CD14-positive monocyte (primary cell): Measurements from ENCODE around the gene FAM110C. TPM values are rescaled to one million over a fixed set of nuclear protein-coding genes. Genes with fewer than 3 reads are reported as not detected.

Experiments
- DNase-seq, 3 donors: peaks; one replicate each; pipeline ENCODE4 v3.0.0-alpha.2; 2011 to 2022
- H2AFZ ChIP-seq: 2 replicates; pipeline ENCODE4 v1.6.0; 2012; ENCODE audit warnings: mild to moderate bottlenecking, low read depth, low read length, inconsistent platforms; ENCODE audit not compliant: insufficient read depth, poor library complexity, severe bottlenecking
- H3K27ac ChIP-seq, 2 donors: 1 replicate in 1 of 2; 2 replicates in 1 of 2; pipeline ENCODE4 v1.5.1; 2012 to 2013; ENCODE audit warnings: low read length in 2 of 2, control low read depth in 1 of 2, inconsistent platforms in 1 of 2, low read depth in 1 of 2, mild to moderate bottlenecking in 1 of 2
- H3K27me3 ChIP-seq, 2 donors: one replicate each; pipeline versions ENCODE4 v1.6.0 to v1.6.1; 2011 to 2013; ENCODE audit warnings: low read length in 2 of 2; ENCODE audit not compliant: control insufficient read depth in 2 of 2, insufficient read depth in 2 of 2
- H3K36me3 ChIP-seq, 2 donors: replicated peaks in 1 of 2; 1 replicate in 1 of 2; 2 replicates in 1 of 2; pipeline versions ENCODE4 v1.5.1 to v1.6.1; 2012 to 2013; ENCODE audit warnings: low read length in 2 of 2, control low read depth in 1 of 2, inconsistent platforms in 1 of 2, mild to moderate bottlenecking in 1 of 2; ENCODE audit not compliant: insufficient read depth in 2 of 2, control insufficient read depth in 1 of 2
- H3K4me1 ChIP-seq, 2 donors: 1 replicate in 1 of 2; 2 replicates in 1 of 2; pipeline versions ENCODE4 v1.5.1 to v1.6.1; 2012 to 2013; ENCODE audit warnings: low read length in 2 of 2, control low read depth in 1 of 2, inconsistent platforms in 1 of 2, mild to moderate bottlenecking in 1 of 2, moderate library complexity in 1 of 2; ENCODE audit not compliant: insufficient read depth in 2 of 2, control insufficient read depth in 1 of 2
- H3K4me2 ChIP-seq: replicated peaks from 2 replicates; pipeline ENCODE3; 2012; ENCODE audit warnings: low read length, moderate library complexity, mild to moderate bottlenecking; ENCODE audit not compliant: poor library complexity, severe bottlenecking; ENCODE audit errors: extremely low read depth
- H3K4me3 ChIP-seq, 3 experiments: fragments of 200-600 bp in 1 of 3; sonication (generic) in 1 of 3; replicated peaks in 1 of 3; 1 replicate in 2 of 3; 2 replicates in 1 of 3; pipeline ENCODE4 v1.5.1; 2011 to 2013; ENCODE audit warnings: low read length in 3 of 3, mild to moderate bottlenecking in 3 of 3, control low read depth in 2 of 3, low read depth in 2 of 3, inconsistent platforms in 1 of 3, moderate library complexity in 1 of 3
- H3K79me2 ChIP-seq: 2 replicates; pipeline ENCODE4 v1.6.0; 2012; ENCODE audit warnings: mild to moderate bottlenecking, control low read depth, inconsistent platforms, low read length, moderate library complexity; ENCODE audit not compliant: insufficient read depth
- H3K9ac ChIP-seq: 2 replicates; pipeline ENCODE4 v1.6.0; 2017; ENCODE audit warnings: low read length, mild to moderate bottlenecking; ENCODE audit not compliant: insufficient read depth, poor library complexity, severe bottlenecking
- H3K9me3 ChIP-seq, 2 donors: replicated peaks in 1 of 2; 1 replicate in 1 of 2; 2 replicates in 1 of 2; pipeline versions ENCODE4 v1.5.1 to v1.6.1; 2012 to 2013; ENCODE audit warnings: low read length in 2 of 2, control low read depth in 1 of 2; ENCODE audit not compliant: control insufficient read depth in 1 of 2, insufficient read depth in 1 of 2
- H4K20me1 ChIP-seq: 2 replicates; pipeline ENCODE4 v1.6.0; 2012; ENCODE audit warnings: mild to moderate bottlenecking, low read length, control low read depth, moderate library complexity; ENCODE audit not compliant: insufficient read depth
- H3K27ac Mint-ChIP-seq, 7 donors: one replicate each; pipeline ENCODE4 v1.8.0; 2020; ENCODE audit warnings: mild to moderate bottlenecking in 7 of 7, mixed read lengths in 7 of 7, moderate library complexity in 6 of 7, inconsistent platforms in 2 of 7
- H3K27me3 Mint-ChIP-seq, 3 donors: one replicate each; pipeline ENCODE4 v1.8.0; 2021 to 2022; ENCODE audit warnings: low read depth in 3 of 3, mild to moderate bottlenecking in 3 of 3, mixed read lengths in 3 of 3, moderate library complexity in 3 of 3, inconsistent platforms in 1 of 3
- H3K36me3 Mint-ChIP-seq, 2 donors: one replicate each; pipeline ENCODE4 v1.8.0; 2020; ENCODE audit warnings: mixed read lengths in 2 of 2, inconsistent platforms in 1 of 2, mild to moderate bottlenecking in 1 of 2
- H3K4me1 Mint-ChIP-seq: one replicate; pipeline ENCODE4 v1.8.0; 2020; ENCODE audit warnings: mild to moderate bottlenecking, mixed read lengths
- H3K4me3 Mint-ChIP-seq, 2 donors: one replicate each; pipeline ENCODE4 v1.8.0; 2020; ENCODE audit warnings: mild to moderate bottlenecking in 2 of 2, mixed read lengths in 2 of 2, moderate library complexity in 1 of 2
- H3K9me3 Mint-ChIP-seq, 7 donors: one replicate each; pipeline ENCODE4 v1.8.0; 2020 to 2022; ENCODE audit warnings: mixed read lengths in 7 of 7, mild to moderate bottlenecking in 6 of 7, moderate library complexity in 6 of 7, inconsistent platforms in 2 of 7
- WGBS: methylation state at CpG from one replicate; pipeline ENCODE4 v1.1.5; 2013; ENCODE audit warnings: missing lambda C conversion rate; ENCODE audit not compliant: insufficient coverage; 5-methylcytosine and 5-hydroxymethylcytosine counted together
- intact Hi-C, 2 donors: fragments of 100-400 bp; cut with micrococcal nuclease; formaldehyde crosslinking; loops; one replicate each; pipeline versions ENCODE4 v1.15.0 to v1.15.1; 2023
- polyA plus RNA-seq, 3 donors: library from polyadenylated mRNA; depleted of rRNA in 1 of 3; unstranded in 2 of 3; stranded (reverse) in 1 of 3; fragments of 300-500 nt in 2 of 3; fragments of >200 nt in 1 of 3; fragmentation: Illumina TruSeq in 2 of 3; gene quantifications; 1 replicate in 2 of 3; 2 replicates in 1 of 3; pipeline ENCODE4 v1.2.3, GENCODE V29; 2012 to 2021
- TF ChIP-seq, protein P1 (sequence below): fragments of 200-600 bp; IDR thresholded peaks from one replicate; pipeline ENCODE4 v1.8.0; 2022; ENCODE audit warnings: antibody characterized with exemption, mild to moderate bottlenecking

The FAM110C gene
- polyA plus RNA-seq, 3 donors, result not detected

DNA sequence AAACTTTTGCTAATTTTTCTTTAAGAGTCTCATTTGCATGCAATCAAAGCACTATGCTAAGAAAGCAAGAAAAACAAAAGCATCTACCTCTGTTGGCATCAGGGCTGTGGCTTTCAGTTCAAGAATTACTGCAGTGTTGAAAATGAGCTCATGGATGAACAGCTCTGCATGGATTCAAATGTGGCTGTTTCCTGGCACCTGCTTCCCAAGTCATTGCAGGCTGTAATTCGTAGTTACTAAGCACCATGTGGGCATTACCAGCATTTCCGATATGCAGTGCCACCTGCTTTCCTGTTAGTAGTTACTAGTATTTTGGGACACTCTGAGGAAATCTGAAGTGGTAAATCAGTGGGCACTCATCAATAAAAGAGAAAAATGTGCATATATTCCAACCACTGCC is 37.8 kb upstream of the FAM110C start:
- 79% methylated on average over 2 of the region's 2 CpGs for WGBS
- Histone ChIP-seq H3K9ac (no peak overlapping the region), H3K4me2 (no peak overlapping the region), H3K9me3 (no peaks in the 10 kb centered on the region), H3K27me3 (no peaks in the 10 kb centered on the region), H4K20me1 (no peaks in the 10 kb centered on the region), H3K4me3 (no peak overlapping the region), H3K4me1 (no peaks in the 10 kb centered on the region), H3K36me3 (no peaks in the 10 kb centered on the region), H2AFZ (no peak overlapping the region), H3K27ac (no peak overlapping the region), H3K79me2 (no peaks in the 10 kb centered on the region)
- Mint-ChIP-seq H3K9me3 (peaks cover 0 to 7% (median 0%) of the 10 kb centered on the region in 7 donors), H3K4me3 (no peak overlapping the region), H3K27ac (no peak overlapping the region), H3K27me3 (peaks cover 0 to 3% (median 0%) of the 10 kb centered on the region in 3 donors), H3K36me3 (no peaks in the 10 kb centered on the region), H3K4me1 (no peaks in the 10 kb centered on the region)
- intact Hi-C loops, result no loop called here
- DNase-seq, result no peak
- TF ChIP-seq, protein P1, sequence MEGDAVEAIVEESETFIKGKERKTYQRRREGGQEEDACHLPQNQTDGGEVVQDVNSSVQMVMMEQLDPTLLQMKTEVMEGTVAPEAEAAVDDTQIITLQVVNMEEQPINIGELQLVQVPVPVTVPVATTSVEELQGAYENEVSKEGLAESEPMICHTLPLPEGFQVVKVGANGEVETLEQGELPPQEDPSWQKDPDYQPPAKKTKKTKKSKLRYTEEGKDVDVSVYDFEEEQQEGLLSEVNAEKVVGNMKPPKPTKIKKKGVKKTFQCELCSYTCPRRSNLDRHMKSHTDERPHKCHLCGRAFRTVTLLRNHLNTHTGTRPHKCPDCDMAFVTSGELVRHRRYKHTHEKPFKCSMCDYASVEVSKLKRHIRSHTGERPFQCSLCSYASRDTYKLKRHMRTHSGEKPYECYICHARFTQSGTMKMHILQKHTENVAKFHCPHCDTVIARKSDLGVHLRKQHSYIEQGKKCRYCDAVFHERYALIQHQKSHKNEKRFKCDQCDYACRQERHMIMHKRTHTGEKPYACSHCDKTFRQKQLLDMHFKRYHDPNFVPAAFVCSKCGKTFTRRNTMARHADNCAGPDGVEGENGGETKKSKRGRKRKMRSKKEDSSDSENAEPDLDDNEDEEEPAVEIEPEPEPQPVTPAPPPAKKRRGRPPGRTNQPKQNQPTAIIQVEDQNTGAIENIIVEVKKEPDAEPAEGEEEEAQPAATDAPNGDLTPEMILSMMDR, result no peak

DNA sequence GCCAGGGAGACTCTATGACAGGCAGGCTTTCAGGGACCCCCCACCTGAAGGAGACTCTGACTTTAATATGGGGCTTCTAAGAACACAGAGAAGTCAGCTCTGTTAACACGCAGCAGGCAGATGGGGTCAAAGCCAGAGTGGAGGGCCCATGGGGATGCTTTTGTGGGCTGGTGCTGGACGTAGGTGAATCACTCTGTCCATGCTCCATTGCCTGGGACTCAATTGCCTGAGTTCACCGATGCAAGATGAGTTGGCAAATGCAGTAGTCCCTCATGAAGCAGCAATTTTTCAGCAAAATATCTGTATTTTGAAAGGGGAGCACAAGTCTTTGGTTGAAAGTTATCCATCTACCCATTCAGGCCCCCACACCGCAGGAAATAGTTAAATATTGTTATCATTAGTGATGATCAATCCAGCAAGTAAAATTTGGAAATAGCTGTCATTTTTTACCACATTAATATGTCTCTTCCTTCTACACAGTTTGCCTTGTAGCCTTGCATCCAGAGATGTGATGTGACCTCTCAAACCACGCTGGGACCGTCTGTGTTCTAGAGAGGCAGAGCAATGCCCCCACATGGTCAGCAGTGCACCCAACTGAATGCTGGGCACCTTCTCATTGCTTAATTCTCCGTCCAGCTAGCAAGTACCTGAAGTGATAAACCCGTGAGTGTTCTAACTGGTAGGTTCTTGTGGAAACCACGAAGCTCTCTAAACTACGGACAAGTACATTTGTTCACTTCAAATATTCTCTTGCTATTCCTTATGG is 34.8 kb upstream of the FAM110C start:
- Mint-ChIP-seq H3K9me3 (peaks cover 0 to 10% (median 6%) of the 10 kb centered on the region in 7 donors), H3K27ac (no peak overlapping the region), H3K27me3 (no peaks in the 10 kb centered on the region), H3K4me1 (no peaks in the 10 kb centered on the region), H3K4me3 (no peak overlapping the region), H3K36me3 (no peaks in the 10 kb centered on the region)
- peaks cover 4 to 8% of the 10 kb centered on the region in 2 donors for H3K9me3 ChIP-seq
- no peaks in the 10 kb centered on the region for H3K4me1 ChIP-seq
- H3K27ac ChIP-seq, result no peak overlapping the region
- intact Hi-C loops, result no loop called here
- no peaks in the 10 kb centered on the region for H4K20me1 ChIP-seq
- H3K9ac ChIP-seq, result no peak overlapping the region
- DNase-seq, result no peak
- TF ChIP-seq, protein P1, result no peak
- no peaks in the 10 kb centered on the region for H3K27me3 ChIP-seq
- H2AFZ ChIP-seq, result no peak overlapping the region
- no peak overlapping the region for H3K4me3 ChIP-seq
- no peaks in the 10 kb centered on the region for H3K79me2 ChIP-seq
- 94% methylated on average over 5 of the region's 10 CpGs for WGBS
- H3K4me2 ChIP-seq, result no peak overlapping the region
- no peaks in the 10 kb centered on the region for H3K36me3 ChIP-seq
